Middle frontal gyrus (tissue), 1 donor: ENCODE results near the gene MED13L.

Experiments used
- DNase-seq: peaks from one replicate; pipeline ENCODE4 v3.0.0-alpha.2; 2015; ENCODE audit warnings: low spot score; ENCODE audit errors: extremely low spot score

The MED13L gene

DNA sequence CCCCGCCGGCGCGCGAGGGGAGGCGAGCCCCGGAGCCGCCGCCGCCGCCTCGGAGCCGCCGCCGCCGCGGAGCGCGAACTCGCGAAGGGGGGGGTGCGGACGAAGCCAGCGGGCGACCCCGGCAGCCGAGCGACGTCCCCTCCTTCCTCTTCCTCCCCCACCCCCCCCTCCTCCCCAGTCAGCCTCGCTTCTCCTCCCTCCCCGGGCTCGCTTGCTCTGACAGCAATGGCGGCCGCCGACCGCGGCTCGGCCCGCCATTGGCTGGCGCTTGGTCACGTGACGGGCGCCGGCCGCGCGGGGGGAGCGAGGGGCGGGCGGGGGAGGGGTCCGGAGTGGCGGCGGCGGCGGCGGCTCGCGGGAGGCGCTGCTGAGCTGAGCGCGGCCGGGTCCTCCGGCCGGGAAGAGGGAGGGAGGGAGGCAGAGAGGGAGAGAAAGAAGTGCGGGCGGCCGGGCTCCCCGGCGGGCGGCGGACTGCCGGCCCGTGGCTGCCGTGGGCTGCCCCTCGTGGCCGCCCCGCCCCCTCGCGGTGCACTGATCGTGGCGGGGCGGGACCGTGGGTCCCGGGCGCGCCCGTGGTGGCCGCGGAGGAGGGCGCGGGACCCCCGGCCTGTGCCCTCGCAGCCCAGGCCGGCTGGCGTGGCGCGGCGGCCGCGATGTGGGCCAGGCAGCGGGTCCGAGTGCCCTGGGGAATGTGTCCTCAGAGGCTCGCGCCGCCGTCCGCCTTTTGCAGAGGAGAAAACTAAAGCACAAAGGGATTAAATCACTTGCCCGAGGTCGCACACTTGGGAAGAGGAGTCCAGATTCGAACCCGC is at the start of gene MED13L:
TSS of gene MED13L (minus strand) at position 227 of the 812 bp plus-strand sequence. CDS start 562 bp downstream, outside the sequence.
- peak; percentile 75 for DNase-seq

DNA sequence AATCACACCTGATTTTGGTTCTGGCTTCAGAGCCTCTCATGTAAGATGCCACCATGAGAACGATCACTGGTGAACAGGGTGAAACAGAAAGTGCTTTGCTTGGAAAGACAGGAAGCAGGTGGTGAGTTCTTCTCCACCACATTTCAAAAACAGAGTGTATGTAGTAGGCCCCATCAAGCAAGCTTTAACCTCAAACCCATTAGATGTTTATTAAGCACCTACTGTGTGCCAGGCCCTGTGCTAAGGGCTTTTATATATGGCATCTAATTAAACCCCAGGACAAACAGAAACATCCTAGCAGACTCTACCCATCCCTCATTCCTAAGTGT is 47.8 kb upstream of the MED13L start:
- DNase-seq = no peak

DNA sequence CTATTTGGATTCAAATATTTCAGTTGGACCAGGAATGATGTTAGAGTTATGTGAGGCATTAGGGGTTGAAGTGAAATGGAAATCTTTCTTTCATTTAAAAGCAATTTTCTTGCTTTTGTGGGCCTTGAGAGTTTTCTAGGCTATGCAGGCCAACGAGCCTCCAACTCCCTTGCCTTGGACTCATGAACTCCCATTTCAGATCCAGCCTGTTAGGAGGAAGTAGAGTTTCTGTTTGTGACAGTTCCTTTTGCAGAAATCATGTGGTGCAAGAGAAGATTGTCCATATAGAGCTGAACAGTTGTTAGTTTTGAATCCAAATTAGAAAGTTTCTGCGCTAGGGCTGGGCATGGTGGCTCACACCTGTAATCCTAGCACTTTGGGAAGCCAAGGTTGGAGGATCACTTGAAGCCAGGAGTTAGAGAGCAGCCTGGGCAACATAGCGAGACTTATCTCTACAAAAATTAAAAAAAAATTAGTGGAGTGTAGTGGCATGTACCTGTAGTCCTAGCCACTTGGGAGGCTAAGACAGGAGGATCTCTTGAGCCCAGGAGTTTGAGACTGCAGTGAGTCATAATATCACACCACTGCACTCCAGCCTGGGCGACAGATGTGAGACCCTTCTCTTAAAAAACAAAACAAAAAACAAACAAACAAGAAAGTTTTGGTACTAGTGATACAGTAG is 47.3 kb upstream of the MED13L start:
- DNase-seq = no peak

DNA sequence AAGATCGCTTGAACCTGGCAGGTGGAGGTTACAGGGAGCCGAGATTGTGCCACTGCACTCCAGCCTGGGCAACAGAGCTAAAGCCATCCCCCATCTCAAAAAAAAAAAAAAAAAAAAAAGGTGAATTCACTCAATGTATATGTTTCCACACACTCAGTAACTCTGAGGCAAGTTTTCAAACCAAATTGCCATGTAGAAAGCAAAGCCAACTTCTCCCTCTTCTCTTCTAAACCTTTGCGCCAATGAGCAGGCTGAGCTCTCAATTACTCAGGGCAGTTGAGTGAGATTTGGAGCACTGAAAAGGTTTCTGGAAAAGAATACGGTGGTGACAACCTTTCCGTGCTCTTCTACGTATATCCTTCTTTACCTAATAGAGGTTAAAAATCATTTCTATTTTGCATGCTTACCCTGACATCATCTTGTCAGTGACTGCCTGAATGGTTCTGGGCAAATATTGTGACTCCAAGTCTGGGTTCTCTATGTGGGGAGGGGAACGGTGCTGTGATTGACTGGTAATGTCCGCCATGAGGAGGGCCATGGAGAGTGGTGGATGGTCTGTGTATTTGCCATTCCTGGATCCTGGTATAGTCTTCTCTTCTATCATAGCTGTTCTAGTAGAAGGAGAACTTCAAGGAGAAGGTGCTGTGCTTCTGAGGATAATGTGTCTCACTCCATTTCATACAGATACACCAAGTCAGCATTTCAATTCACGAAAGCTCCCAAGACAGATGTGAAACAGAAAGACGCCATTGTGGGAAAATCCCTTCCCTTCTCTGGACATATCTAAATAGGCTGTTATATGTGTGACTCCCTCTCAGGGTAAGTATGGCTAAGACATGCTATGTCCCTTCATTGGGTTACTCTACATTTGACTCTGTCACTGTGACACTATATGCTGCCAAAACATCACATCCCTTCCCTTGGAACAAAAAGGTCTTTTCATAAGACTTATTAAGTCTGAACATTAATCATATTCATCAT is 46.2 kb upstream of the MED13L start:
- DNase-seq = no peak

DNA sequence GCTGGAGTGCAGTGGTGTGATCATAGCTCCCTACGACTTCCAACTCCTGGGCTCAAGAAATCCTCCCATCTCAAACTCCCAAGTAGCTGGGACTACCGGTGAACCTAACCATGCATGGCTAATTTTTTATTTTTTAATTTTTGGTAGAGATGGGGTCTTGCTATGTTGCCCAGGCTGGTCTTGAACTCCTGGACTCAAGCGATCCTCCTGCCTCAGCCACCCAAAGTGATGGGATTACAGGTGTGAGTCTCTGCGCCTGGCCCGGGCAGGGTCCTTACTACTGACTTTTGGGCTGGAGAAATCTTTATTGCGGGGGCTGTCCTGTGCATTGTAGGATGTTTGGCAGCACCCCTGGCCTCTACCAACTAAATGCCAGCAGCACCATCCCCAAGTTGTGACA is 44.4 kb upstream of the MED13L start:
- no peak for DNase-seq

DNA sequence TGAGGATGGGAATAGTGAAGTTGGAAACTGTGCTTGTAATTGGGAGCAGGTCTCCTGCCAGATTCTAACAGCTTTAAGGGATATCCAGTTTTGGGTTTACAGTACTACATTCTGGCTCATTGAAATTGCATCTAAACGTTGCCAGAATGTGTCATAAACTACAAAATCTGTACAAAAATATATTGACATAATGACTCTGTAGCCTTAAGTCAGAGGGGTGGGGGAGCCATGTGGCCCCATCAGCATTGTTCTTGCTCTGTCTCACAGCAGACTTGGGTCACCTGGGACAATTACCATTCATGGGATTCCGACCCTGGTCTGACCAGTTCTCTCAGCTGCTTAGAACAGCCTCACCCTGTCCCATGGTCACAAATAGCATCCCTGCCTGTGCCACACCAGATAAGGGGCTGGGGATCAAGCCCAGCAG is 43.3 kb upstream of the MED13L start:
- DNase-seq = no peak

DNA sequence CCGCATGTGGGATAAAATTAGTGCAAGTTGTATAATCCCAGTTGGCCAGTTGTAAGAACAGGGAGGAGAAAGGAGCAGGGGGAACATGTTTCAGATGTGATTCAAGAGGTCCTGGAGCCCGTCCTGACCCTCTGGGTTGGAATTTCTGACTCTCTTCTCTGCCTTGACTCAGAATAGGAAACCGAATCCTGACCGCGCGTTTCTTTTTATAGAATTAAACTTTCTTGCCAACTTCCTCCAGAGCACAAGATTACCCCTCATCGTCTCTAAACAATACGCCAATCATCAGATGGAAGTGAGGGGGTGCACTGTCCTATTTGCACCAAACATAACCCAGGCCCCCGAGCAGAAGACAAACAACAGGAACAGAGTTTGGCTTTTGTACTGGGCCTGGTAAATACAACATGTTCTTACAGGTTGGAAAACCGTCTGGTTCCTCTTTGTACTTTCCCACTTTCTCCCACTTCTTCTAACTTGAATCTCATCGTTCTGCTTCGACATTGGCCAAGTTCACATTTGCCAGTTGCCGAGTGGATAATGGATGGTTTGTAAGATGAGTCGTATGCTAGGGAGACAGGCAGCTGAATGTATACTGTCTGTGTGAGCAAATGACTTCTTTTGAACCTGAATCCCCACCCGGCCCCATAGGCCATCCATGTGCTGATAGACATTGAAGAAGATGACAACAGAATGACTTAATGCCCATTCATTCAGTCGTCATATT is 42.6 kb upstream of the MED13L start:
- no peak for DNase-seq

DNA sequence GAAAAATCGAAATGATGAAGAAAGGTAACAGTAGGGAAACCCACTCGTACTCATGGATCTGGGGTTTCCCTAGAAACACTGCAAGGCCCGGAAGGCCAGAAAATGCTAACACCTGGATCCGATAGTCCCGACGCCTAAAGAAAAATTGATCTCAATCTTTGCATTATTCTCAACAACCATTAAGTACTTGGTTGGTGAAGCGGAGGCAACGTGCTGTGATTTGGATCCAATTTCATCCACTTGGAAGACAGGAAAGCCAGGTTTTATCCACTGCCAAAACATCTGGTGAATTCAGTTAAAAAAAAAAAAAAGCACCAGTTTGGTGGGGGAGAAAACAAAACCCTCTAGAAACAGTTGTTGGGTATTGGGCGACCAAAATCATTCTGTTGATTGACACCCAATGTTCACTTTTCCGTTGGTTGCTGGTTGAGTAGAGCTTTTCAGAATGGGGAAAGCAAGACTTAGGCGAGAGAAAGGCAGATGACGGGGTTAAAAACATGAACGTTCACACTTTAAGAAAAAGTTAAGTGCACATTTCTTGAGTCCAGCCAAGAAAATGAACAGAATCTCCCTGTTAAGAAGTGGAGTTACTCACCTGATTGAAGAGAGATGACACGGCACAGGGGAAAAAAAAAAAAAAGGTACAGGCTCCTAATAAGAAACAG is 41.9 kb upstream of the MED13L start:
- no peak for DNase-seq

DNA sequence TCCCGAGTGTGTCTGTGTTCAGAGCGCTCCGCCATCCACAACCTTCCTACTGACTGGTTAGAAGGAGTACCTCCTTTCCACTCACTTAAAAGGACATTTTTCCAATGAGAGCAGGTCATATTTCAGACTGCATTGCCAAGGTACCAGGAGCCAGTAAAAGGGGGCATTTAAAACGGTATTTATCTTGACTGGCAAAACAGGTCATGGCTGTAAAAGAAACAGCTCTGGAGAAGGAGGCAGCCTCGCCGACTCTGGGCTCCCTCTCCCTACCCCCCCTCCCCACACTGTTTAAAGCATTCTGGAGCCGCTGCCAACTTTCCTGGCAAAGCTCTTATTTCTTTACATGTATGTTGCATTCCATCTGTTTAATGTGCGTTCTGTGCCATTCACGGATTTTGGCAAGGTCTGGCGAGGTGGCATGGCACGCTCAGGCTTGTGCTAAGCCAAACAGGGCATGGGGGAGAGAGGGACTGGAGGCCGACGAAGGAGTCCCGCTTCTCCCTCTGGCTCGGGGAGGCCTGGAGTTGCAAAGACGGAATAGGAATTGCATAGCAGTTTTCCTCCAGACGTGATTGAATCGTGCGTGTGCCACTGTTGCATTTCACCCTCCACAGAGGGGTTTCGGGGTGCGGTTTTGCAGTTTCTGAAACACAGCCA is 41.2 kb upstream of the MED13L start:
- no peak for DNase-seq

DNA sequence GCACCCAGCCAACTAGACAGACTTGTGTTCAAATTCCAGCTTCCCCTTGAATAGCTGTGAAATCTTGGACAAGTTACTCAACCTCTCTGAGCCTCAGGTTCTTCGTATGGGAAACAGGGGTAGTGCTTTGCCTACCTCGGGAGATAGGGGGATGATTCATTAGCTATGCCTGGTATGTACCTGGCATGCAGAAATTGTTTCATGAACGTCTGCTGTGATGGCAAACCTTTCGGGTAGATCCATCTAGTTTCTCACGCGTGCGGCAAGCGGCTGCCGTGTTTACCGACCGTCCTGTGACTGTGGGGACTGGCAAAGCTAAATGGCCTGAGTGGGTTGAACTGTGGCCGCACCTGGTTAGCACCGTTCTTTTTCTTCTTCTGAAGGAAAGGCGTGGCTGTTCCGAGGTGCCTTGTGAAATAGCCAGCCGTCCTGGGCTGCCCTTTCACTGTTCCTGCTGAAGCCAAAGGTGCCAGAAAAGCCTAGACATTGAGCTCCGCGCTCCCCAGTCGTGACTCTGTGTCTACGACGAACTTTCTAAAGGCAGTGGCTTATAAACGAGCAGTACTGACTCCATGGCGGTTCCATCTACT is 40.6 kb upstream of the MED13L start:
- no peak for DNase-seq

DNA sequence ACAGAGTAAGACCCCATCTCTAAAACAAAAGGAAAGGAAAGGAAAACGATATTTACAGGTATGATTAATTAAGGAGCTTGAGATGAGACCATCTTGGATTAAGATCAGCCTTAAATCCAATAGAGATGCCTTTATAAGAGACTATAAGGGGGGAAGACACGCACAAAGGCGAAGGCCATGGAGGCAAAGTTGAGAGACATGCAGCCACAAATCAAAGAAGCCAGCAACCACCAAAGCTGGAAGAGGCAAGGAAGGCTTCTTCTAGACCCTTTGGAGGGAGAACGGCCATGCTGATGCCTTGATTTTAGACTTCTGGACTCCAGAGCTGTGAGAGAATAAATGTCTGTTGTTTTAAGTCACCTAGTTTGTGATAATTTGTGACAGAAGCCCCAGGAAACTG is 39.6 kb upstream of the MED13L start:
- DNase-seq = no peak

DNA sequence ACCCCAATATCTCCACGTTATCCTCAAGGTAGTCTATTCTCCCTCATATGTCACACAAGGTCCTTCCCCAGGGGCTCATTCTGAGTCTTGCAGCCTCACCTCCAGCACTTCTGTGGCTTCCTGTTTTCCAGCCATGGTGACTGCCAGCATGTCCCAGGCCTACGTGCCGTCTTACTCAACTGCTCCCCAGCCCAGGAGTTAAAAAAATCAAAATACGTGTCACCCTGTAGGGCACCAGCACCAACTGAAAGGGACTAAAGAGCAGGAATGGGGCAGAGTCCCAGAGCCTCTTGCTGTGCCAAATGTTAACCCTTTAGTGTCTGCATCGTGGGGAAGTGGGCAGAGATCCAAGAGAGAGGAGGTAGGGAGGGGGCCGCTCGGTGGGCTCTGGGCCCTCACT is 37.0 kb upstream of the MED13L start:
- DNase-seq = no peak

DNA sequence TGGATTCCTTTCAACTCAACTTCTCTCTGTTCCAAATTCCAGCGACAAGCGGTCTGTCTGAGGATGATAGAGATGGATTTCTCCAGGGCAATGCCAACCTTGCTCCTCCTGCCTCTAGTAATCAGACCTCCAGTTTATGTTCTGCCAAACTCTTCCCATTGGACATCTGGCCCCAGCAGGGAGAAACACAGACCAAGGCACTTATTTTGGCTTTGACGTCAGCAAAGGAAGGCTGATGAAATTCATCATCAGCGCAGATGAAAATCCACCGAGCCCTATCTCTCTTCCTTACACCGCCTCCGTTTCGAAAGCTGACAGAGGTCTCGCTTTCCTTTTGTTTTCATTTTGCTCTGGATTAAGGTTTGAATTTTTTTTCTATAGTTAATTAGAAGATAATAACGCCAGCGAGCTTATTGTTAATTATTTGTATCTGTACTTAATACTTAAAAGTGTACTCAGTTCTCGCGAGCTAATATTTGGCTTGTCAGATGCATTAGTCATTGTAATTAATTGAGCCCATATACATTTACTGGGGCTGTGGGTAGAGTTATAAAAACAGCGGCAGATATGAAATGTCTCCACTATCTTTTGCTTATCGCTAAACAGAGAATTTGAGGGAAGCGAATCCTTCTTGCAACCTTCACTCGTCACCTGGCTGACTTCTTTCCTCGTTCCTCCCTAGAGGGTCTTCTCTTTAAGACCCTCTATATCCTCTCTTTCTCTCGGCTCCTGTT is 35.9 kb upstream of the MED13L start:
- DNase-seq = no peak

DNA sequence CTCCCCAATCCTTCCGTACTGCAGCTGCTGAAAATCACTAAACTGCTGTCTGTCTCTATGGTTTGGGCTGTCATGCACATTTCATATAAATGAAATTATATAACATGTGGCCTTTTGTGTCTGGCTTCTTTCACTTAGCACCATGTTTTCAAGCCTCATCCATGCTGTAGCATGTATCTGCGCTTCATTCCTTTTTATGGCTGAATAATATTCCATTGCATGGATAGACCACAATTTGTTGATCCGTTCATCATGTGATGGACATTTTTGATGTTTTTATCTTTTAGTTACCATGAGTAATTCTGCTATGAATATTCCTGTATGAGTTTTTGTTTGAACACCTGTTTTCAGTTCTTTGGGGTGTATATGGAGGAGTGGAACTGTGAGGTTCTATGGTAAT is 32.6 kb upstream of the MED13L start:
- no peak for DNase-seq

DNA sequence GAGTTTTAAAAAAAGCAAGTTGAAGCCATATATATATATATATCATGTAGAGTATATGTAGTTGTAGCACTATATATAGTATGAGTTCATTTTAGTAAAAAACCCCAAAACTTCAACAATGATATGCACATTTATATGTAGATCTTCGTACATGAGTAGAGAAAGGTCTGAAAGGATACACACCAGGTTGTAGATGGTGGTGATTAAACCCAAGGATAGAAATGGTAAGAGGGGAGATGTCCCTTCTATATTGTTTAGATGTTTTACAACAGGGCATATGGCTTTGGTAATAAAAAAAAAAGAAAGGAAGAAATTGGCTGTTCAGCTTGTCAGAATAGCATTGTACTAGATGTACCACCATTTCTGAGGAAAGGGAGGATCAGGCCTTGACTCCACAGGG is 31.9 kb upstream of the MED13L start:
- DNase-seq = no peak

DNA sequence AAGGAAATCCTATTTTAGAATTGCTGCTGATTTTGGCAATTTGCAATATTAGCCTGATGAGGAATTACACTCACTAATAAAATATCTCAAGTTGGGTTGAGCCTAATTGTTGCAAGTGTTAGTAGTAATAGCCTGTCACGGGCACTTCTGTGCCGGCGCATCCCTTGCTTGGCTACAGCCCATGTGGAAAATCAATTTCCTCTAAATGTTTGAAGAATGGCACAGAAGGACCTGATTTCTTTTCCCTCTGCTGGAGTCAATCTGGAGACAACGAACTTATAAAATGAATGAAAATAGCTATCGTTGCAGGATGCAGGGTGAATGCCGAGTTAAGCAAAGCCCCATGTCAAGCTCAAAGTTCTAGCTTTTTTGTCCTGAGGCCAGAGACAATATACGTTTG is 31.2 kb upstream of the MED13L start:
- DNase-seq = no peak

DNA sequence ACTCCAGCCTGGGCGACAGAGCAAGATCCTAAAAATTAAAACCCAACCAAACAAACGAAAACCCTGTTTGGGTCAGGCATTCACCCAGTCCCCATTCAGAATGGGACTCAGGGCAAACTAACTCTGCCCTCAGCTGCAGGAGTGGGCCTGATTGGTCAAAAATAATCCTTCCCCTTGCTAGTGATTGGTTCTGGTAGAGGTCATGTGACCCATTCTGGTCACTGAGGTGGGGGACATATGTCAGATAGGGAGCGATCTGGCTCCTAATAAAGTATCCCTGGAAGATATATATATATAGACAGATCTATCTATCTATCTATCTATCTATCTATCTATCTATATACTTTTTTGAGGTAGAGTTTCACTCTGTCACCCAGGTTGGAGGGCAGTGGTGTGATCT is 29.5 kb upstream of the MED13L start:
- no peak for DNase-seq

DNA sequence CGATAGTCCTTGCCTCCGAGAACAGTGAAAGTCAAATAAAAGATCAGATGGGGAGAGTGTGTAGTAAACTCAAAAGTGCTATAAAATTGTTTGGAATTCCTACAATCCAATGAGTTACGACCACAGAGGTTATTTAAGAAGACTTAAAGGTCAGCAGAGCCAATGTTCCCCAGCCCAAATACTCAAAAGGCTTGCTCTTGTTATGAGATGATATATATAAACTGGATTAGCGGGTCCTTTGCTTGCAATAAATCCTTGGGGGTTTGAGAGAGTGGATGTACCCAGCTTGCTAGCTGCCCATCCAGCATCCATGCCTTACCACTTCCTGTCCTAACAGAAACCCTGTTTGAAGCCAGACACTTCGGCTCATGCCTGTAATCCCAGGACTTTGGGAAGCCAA is 29.0 kb upstream of the MED13L start:
- no peak for DNase-seq

DNA sequence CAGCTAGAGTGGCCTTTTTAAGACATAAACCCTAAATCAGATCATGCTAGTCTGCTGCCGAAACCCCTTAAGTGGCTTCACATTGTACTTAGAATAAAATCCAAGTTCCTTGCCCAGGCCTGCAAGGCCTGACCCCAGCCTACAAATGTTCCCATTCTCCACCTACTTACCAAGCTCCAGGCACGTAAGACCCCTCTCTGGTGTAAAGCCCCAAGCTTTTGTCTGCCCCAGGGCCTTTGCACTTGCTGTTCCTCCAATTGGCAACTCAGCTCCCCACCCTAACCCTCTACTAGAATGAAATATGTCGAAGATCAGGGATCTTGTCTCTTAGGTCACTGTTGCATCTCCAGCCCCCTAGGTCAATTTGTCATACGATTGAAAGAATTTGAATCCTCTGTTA is 27.1 kb upstream of the MED13L start:
- no peak for DNase-seq
